Kidney (tissue), 14 donors: ENCODE measurements around the gene B3GNT7. TPM values are rescaled to one million over a fixed set of nuclear protein-coding genes. Genes with fewer than 3 reads are reported as not detected.

ENCODE experiments used
- DNase-seq, 5 donors: peaks; one replicate each; pipeline ENCODE4 v3.0.0-alpha.2; 2013 to 2020
- FAIRE-seq: peaks from 2 replicates; lab custom pipeline; 2012; peaks lifted over from hg19 to GRCh38; lab: Jason Lieb, UNC
- H3K27ac ChIP-seq, 2 donors: one replicate each; pipeline ENCODE4 v1.7.0; 2013; ENCODE audit warnings: low read depth in 2 of 2, low read length in 2 of 2, inconsistent platforms in 1 of 2
- H3K27me3 ChIP-seq: one replicate; pipeline ENCODE4 v1.7.1; 2013; ENCODE audit warnings: low read length, inconsistent platforms; ENCODE audit not compliant: control insufficient read depth, insufficient read depth
- H3K36me3 ChIP-seq, 3 donors: one replicate each; pipeline versions ENCODE4 v1.7.0 to v1.7.1; 2013; ENCODE audit warnings: low read length in 3 of 3, control low read depth in 1 of 3, inconsistent platforms in 1 of 3; ENCODE audit not compliant: insufficient read depth in 3 of 3, control insufficient read depth in 2 of 3
- H3K4me1 ChIP-seq, 3 donors: one replicate each; pipeline versions ENCODE4 v1.7.0 to v1.7.1; 2013; ENCODE audit warnings: low read length in 3 of 3, inconsistent platforms in 1 of 3, low read depth in 1 of 3; ENCODE audit not compliant: control insufficient read depth in 2 of 3, insufficient read depth in 2 of 3
- H3K4me3 ChIP-seq, 3 donors: one replicate each; pipeline versions ENCODE4 v1.7.0 to v1.8.1; 2013; ENCODE audit warnings: low read length in 3 of 3, control low read depth in 1 of 3, inconsistent platforms in 1 of 3
- H3K9ac ChIP-seq, 3 donors: one replicate each; pipeline versions ENCODE4 v1.7.0 to v1.7.1; 2013; ENCODE audit warnings: low read length in 3 of 3, control low read depth in 1 of 3, inconsistent platforms in 1 of 3
- H3K9me3 ChIP-seq, 3 donors: one replicate each; pipeline versions ENCODE4 v1.7.0 to v1.7.1; 2013; ENCODE audit warnings: low read length in 3 of 3, control low read depth in 1 of 3, inconsistent platforms in 1 of 3; ENCODE audit not compliant: control insufficient read depth in 2 of 3, insufficient read depth in 1 of 3
- CTCF ChIP-seq: IDR thresholded peaks from 3 replicates; pipeline ENCODE4 v1.5.1; 2012; ENCODE audit warnings: mild to moderate bottlenecking, moderate library complexity, borderline replicate concordance; ENCODE audit not compliant: insufficient read depth; ENCODE audit errors: extremely low read depth
- intact Hi-C: fragments of 100-400 bp; cut with DNase I; formaldehyde crosslinking; loops from one replicate; pipeline ENCODE4 v1.11.1; 2022
- polyA plus RNA-seq: library from polyadenylated mRNA; stranded (reverse); fragments of 350-450 nt; fragmentation: Illumina TruSeq; extraction: RNeasy Lipid Tissue Mini Kit (QIAGEN cat#74804); gene quantifications from one replicate; pipeline ENCODE4 v1.2.3, GENCODE V29; 2014; ENCODE audit warnings: low read depth, low replicate concordance; ENCODE audit not compliant: insufficient read depth
- total RNA-seq: library from RNA; stranded (reverse); fragmentation: NEBNext Ultra II Directional; extraction: Animal tissue kit (Norgen Biotek cat#: 25700); gene quantifications from one replicate; pipeline ENCODE4 v1.2.1, GENCODE V29; 2021
- donor health status: control.
- donor health status: control.
- donor health status: control.
- donor health status: control.
- donor health status: control.
- donor health status: DM: yes; HTN: yes; CAD: no.
- donor health status: Normal renal cell carcinoma (clear cell type).

The B3GNT7 gene
- total and polyA plus RNA-seq, 2 donors from 2014 or later: 2.4 to 9.3 TPM

GRCh38 chr2:231360401-231360800 lies 35.1 kb upstream of the B3GNT7 start:
- intact Hi-C loops: no loop called here
- FAIRE-seq (no peak), DNase-seq (peak in 1 of 5 donors; percentile 51)
- Histone ChIP-seq H3K4me1 (peaks cover 0 to 2% (median 0%) of the 10 kb centered on the region in 3 donors), H3K36me3 (peaks cover 0 to 2% (median 0%) of the 10 kb centered on the region in 3 donors), H3K4me3 (no peak overlapping the region), H3K9ac (no peak overlapping the region), H3K9me3 (no peaks in the 10 kb centered on the region), H3K27me3 (no peaks in the 10 kb centered on the region), H3K27ac (no peak overlapping the region)
- no peak for TF ChIP-seq CTCF

GRCh38 chr2:231360881-231361371 lies 34.6 kb upstream of the B3GNT7 start:
- Histone ChIP-seq H3K9ac (no peak overlapping the region), H3K27ac (no peak overlapping the region), H3K4me3 (no peak overlapping the region), H3K4me1 (peaks cover 0 to 2% (median 0%) of the 10 kb centered on the region in 3 donors), H3K27me3 (no peaks in the 10 kb centered on the region), H3K9me3 (no peaks in the 10 kb centered on the region), H3K36me3 (peaks cover 0 to 2% (median 0%) of the 10 kb centered on the region in 3 donors)
- no peak for FAIRE-seq
- intact Hi-C loops: no loop called here
- DNase-seq: peak in 1 of 5 donors; percentile 69
- TF ChIP-seq CTCF: no peak

DNA sequence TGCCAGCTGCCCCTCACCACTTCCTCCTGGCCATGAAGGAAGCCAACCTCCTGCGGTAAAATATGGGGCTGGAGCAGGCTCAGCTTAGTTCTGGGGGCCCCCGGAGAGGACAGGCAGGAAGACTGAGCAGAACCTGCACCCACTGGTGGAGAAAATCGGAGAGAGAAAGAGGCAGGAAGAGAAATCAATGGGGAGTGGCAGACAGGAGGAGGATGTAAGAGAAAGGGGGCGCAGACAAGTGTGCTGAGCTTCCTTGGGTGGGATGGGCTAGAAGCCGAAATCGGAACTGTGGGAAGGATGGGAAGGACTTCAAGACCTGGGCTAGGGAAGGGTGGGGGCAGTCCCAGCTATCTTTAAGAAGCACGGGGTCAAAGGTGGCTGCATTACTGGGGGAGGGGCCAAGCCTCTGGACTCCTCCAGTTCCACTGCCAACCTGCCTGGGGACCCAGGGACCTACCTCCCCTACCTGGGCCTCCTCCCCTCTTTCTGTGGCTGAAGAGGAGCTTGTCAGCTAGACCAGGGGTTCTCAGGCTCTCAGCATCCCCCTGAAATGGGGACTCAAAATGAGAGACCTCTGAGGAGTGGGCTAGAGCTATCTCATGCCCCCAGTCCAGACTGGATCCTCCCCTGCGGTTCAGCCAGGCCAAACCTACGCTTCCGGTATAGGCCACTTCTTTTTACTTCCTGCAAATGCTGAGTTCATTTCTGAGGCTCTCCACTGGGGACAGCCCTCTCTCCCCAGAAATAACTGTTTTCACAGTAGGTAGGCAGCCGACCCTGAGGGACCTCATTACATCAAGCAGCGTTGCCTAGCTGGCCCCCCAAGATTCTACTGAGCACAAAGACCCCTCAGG lies 33.6 kb upstream of the B3GNT7 start:
- H3K4me1 ChIP-seq: no peaks in the 10 kb centered on the region
- H3K9ac ChIP-seq: no peak overlapping the region
- TF ChIP-seq CTCF: no peak
- intact Hi-C loops: no loop called here
- DNase-seq (peak in 1 of 5 donors; percentile 55), FAIRE-seq (no peak)
- peaks cover 0 to 2% (median 0%) of the 10 kb centered on the region in 3 donors for H3K36me3 ChIP-seq
- H3K4me3 ChIP-seq: no peak overlapping the region
- no peaks in the 10 kb centered on the region for H3K9me3 ChIP-seq
- H3K27ac ChIP-seq: no peak overlapping the region
- H3K27me3 ChIP-seq: no peaks in the 10 kb centered on the region
